MCF 10A (cell line): Measurements from ENCODE around the gene MAP2K6. TPM values are rescaled to one million over a fixed set of nuclear protein-coding genes. Genes with fewer than 3 reads are reported as not detected.

ENCODE experiments used
- BruUV-seq: library from RNA; stranded (reverse); fragments of 400-500 nt; replicated peaks from 2 replicates; lab custom pipeline; 2021; lab: Mats Ljungman, UMichigan
- CTCF ChIA-PET: fragments of 300-600 bp; sonication (Branson Sonifier 250); formaldehyde crosslinking; extraction: SDS; loops from one replicate; lab custom pipeline; 2021; ENCODE audit warnings: antibody characterized with exemption, inconsistent platforms; lab: Yijun Ruan, JAX
- POLR2A ChIA-PET: fragments of 300-600, 350-650 bp; sonication (Branson Sonifier 250); formaldehyde crosslinking; extraction: SDS; loops from one replicate; lab custom pipeline; 2020; ENCODE audit warnings: antibody characterized with exemption, inconsistent platforms; lab: Yijun Ruan, JAX
- DNase-seq: peaks from one replicate; pipeline ENCODE4 v3.0.0-alpha.2; 2018; ENCODE audit not compliant: unreplicated experiment
- H3K27ac Mint-ChIP-seq: one replicate; pipeline ENCODE4 v1.8.0; 2022; ENCODE audit warnings: mild to moderate bottlenecking, low read depth, mixed read lengths; ENCODE audit not compliant: unreplicated experiment
- H3K27me3 Mint-ChIP-seq: one replicate; pipeline ENCODE4 v1.8.0; 2022; ENCODE audit warnings: mixed read lengths; ENCODE audit not compliant: insufficient read depth, unreplicated experiment
- H3K36me3 Mint-ChIP-seq: one replicate; pipeline ENCODE4 v1.8.0; 2022; ENCODE audit warnings: mild to moderate bottlenecking, moderate library complexity, mixed read lengths; ENCODE audit not compliant: insufficient read depth, unreplicated experiment
- H3K4me1 Mint-ChIP-seq: one replicate; pipeline ENCODE4 v1.8.0; 2022; ENCODE audit warnings: mixed read lengths; ENCODE audit not compliant: insufficient read depth, unreplicated experiment
- H3K4me3 Mint-ChIP-seq: one replicate; pipeline ENCODE4 v1.8.0; 2022; ENCODE audit warnings: mild to moderate bottlenecking, moderate library complexity, mixed read lengths; ENCODE audit not compliant: unreplicated experiment
- H3K9me3 Mint-ChIP-seq: one replicate; pipeline ENCODE4 v1.8.0; 2022; ENCODE audit warnings: mixed read lengths; ENCODE audit not compliant: unreplicated experiment
- intact Hi-C: fragments of 100-400 bp; cut with micrococcal nuclease; formaldehyde crosslinking; loops from 2 replicates; pipeline ENCODE4 v1.14.1; 2022
- total RNA-seq: library from RNA; stranded (reverse); gene quantifications from 2 replicates; pipeline ENCODE4 v1.2.3, GENCODE V29; 2022
- TF ChIP-seq, protein P1 (sequence below): fragments of 200-600 bp; IDR thresholded peaks from one replicate; pipeline ENCODE4 v1.8.0; 2022; ENCODE audit warnings: antibody characterized with exemption, mild to moderate bottlenecking; ENCODE audit not compliant: unreplicated experiment

The MAP2K6 gene
- total RNA-seq, 1 experiment from 2014 or later, result 0.28 TPM

- Mint-ChIP-seq H3K36me3 (no peaks in the 10 kb centered on the region), H3K27me3 (no peaks in the 10 kb centered on the region), H3K4me1 (peaks cover 17% of the 10 kb centered on the region), H3K27ac (no peak overlapping the region), H3K9me3 (no peaks in the 10 kb centered on the region), H3K4me3 (no peak overlapping the region)
- ChIA-PET POLR2A (interaction anchor here (0.7 to 2.5 kb wide), 5 partner anchors 13 to 1203 kb away, joined by 3 to 12 read pairs (median 6); partner anchors contain the start of gene ABCA5), CTCF (interaction anchor here (0.5 to 0.9 kb wide), 2 partner anchors 12 to 25 kb away, joined by 3 read pairs; no protein-coding TSS in a partner anchor)
- no TSS peak for BruUV-seq
- peak; percentile 18 for DNase-seq
- intact Hi-C loops, result no loop called here
- TF ChIP-seq, protein P1, sequence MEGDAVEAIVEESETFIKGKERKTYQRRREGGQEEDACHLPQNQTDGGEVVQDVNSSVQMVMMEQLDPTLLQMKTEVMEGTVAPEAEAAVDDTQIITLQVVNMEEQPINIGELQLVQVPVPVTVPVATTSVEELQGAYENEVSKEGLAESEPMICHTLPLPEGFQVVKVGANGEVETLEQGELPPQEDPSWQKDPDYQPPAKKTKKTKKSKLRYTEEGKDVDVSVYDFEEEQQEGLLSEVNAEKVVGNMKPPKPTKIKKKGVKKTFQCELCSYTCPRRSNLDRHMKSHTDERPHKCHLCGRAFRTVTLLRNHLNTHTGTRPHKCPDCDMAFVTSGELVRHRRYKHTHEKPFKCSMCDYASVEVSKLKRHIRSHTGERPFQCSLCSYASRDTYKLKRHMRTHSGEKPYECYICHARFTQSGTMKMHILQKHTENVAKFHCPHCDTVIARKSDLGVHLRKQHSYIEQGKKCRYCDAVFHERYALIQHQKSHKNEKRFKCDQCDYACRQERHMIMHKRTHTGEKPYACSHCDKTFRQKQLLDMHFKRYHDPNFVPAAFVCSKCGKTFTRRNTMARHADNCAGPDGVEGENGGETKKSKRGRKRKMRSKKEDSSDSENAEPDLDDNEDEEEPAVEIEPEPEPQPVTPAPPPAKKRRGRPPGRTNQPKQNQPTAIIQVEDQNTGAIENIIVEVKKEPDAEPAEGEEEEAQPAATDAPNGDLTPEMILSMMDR, result no peak
Observed at GRCh38 chr17:69417545-69418483, 3.3 kb downstream of the MAP2K6 start.

DNA sequence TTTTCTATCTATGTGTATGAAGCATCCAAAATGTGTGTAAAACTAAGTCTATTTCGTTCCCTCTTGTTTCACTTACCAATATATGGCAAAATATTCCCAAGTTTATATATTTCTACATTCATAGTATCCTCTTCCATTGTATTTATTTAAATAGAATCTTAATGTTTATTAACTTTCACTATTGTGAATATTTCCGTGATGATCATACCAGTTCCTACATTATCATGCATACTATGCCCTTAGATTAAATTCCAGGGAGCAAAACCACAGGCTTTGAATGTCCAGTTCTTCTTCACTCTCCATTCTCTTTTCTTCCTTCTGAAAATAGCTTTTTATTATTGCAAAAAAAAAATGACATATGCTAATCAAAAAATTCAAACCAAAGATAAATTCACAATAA lies 4.0 kb downstream of the MAP2K6 start:
- ChIA-PET POLR2A (interaction anchor here (1.5 to 2.5 kb wide), 3 partner anchors 12 to 92 kb away, joined by 6 to 12 read pairs (median 6); partner anchors contain the start of gene ABCA5), CTCF (interaction anchor here (0.5 kb wide), 1 partner anchor 25 kb away, joined by 3 read pairs; no protein-coding TSS in a partner anchor)
- DNase-seq, result no peak
- TF ChIP-seq, protein P1, result no peak
- no peaks in the 10 kb centered on the region for H3K27me3 Mint-ChIP-seq
- no peaks in the 10 kb centered on the region for H3K36me3 Mint-ChIP-seq
- peaks cover 17% of the 10 kb centered on the region for H3K4me1 Mint-ChIP-seq
- intact Hi-C loops, result no loop called here
- H3K9me3 Mint-ChIP-seq, result no peaks in the 10 kb centered on the region
- no peak overlapping the region for H3K4me3 Mint-ChIP-seq
- no TSS peak for BruUV-seq
- H3K27ac Mint-ChIP-seq, result no peak overlapping the region

DNA sequence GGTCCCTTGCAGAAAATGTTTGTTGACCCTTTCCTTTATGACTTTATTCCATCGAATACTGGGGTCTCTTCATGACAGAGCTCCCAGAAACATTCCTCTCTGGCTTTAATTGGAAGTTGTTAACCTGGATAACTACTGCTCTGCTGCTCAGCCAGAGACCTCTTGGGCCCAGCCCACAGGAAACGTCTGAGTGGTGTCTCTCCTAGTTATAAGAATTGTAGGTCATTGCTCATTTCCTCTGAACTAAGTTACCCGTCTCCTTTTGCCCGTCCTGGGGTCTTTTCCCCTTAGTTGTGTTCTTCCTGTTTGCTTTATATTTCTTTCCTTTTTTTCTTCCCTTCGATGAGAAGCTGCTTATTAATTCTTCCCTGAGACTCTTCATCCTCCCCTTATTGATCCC lies 9.0 kb downstream of the MAP2K6 start:
- no TSS peak for BruUV-seq
- no peaks in the 10 kb centered on the region for H3K9me3 Mint-ChIP-seq
- intact Hi-C loops, result no loop called here
- TF ChIP-seq, protein P1, result no peak
- ChIA-PET POLR2A (interaction anchor here (1.4 to 1.8 kb wide), 2 partner anchors 8 to 19 kb away, joined by 5 to 9 read pairs; partner anchors contain the start of gene MAP2K6), CTCF (no interaction called here)
- no peak overlapping the region for H3K4me3 Mint-ChIP-seq
- H3K27me3 Mint-ChIP-seq, result no peaks in the 10 kb centered on the region
- H3K36me3 Mint-ChIP-seq, result no peaks in the 10 kb centered on the region
- no peak overlapping the region for H3K27ac Mint-ChIP-seq
- H3K4me1 Mint-ChIP-seq, result peaks cover 5% of the 10 kb centered on the region
- no peak for DNase-seq
